K562 (cell line): ENCODE data around the gene CDH7. TPM values are rescaled to one million over a fixed set of nuclear protein-coding genes. Genes with fewer than 3 reads are reported as not detected.

ENCODE experiments used
- DNMT1 ChIP-seq: fragments of 450-650 bp; IDR thresholded peaks from 2 replicates; pipeline ENCODE4 v1.6.1; 2016; ENCODE audit warnings: antibody characterized with exemption, mild to moderate bottlenecking
- E4F1 ChIP-seq: fragments of 250-450 bp; sonication (Bioruptor Pico); IDR thresholded peaks from 2 replicates; pipeline ENCODE4 v1.5.0; 2021; ENCODE audit warnings: mild to moderate bottlenecking, borderline replicate concordance
- NEUROD1 ChIP-seq: fragments of 150-350 bp; IDR thresholded peaks from 2 replicates; pipeline ENCODE4 v1.6.1; 2014; ENCODE audit warnings: borderline replicate concordance, low read length, low read depth; ENCODE audit not compliant: partially characterized antibody
- NFXL1 ChIP-seq: fragments of 450-650 bp; formaldehyde crosslinking; IDR thresholded peaks from 2 replicates; pipeline ENCODE4 v1.4.0; 2021; ENCODE audit warnings: mild to moderate bottlenecking
- NR1H2 ChIP-seq: sonication (generic); formaldehyde crosslinking; IDR thresholded peaks from 2 replicates; pipeline ENCODE4 v1.4.0; 2020; ENCODE audit warnings: mild to moderate bottlenecking, missing genetic modification reagents
- SOX6 ChIP-seq: fragments of 450-650 bp; IDR thresholded peaks from 2 replicates; pipeline ENCODE4 v1.6.1; 2014; ENCODE audit warnings: mild to moderate bottlenecking
- TBP ChIP-seq: optimal IDR thresholded peaks from 2 replicates; pipeline ENCODE3; 2011; ENCODE audit warnings: low read depth, low read length, improper control_type of control experiment
- polyA plus RNA-seq, 8 experiments: library from polyadenylated mRNA; depleted of rRNA in 4 of 8; stranded (reverse) in 5 of 8; unstranded in 3 of 8; fragments of >200 nt; fragmentation: Nextera tagmentation in 2 of 8; fragmentation: Illumina TruSeq in 1 of 8; extraction: Ambion mirVana in 2 of 8; extraction: Trizol in 1 of 8; gene quantifications; 2 replicates each; pipeline versions ENCODE4 v1.2.1 to v1.2.3, GENCODE V29; 2011 to 2014; ENCODE audit warnings: inconsistent platforms in 1 of 8, missing spikeins in 1 of 8
- total RNA-seq, 7 experiments: library from RNA; depleted of rRNA in 6 of 7; stranded (reverse); fragments of >200 nt in 6 of 7; fragmentation: Illumina TruSeq in 2 of 7; extraction: Trizol in 2 of 7; gene quantifications; 2 replicates each; pipeline versions ENCODE4 v1.2.1 to v1.2.3, GENCODE V29; 2011 to 2021; ENCODE audit warnings: low replicate concordance in 1 of 7
- TF ChIP-seq, protein P1 (sequence below): fragments of 200-600 bp; sonication (generic); IDR thresholded peaks from one replicate; pipeline ENCODE4 v1.6.1; 2012; ENCODE audit warnings: mild to moderate bottlenecking, low read depth, low read length, inconsistent platforms
- TF ChIP-seq, protein P2 (sequence below): fragments of 450-650 bp; formaldehyde crosslinking; IDR thresholded peaks from 2 replicates; pipeline ENCODE4 v1.4.0; 2022; ENCODE audit warnings: missing genetic modification characterization

Gene CDH7
- total and polyA plus RNA-seq, 9 of the 15 experiments (the other 6 are each of a cell fraction or from before 2014, with no cell fraction given): 0.01 to 0.07 (median 0.05) TPM; not detected in 6

DNA sequence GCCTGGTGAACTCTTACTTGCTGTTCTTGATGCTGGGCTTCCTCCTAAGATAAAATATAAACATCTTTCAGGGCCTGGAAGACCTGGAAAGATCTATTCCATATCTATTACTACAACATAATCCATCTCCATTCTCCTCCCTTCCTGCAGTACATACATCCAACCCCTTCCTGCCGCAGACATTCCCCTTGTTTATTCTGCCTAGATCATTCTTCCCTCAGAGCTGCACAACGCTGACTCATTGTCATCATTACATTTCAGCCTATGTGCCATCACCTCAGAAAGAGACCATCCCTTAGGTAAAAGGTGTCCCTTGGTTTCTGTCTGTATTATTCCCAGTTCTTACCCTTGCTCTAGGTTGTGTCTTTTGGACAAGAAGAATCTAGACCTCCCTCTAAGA, 2.5 kb upstream of the CDH7 start (continued):
- TF ChIP-seq, protein P1, sequence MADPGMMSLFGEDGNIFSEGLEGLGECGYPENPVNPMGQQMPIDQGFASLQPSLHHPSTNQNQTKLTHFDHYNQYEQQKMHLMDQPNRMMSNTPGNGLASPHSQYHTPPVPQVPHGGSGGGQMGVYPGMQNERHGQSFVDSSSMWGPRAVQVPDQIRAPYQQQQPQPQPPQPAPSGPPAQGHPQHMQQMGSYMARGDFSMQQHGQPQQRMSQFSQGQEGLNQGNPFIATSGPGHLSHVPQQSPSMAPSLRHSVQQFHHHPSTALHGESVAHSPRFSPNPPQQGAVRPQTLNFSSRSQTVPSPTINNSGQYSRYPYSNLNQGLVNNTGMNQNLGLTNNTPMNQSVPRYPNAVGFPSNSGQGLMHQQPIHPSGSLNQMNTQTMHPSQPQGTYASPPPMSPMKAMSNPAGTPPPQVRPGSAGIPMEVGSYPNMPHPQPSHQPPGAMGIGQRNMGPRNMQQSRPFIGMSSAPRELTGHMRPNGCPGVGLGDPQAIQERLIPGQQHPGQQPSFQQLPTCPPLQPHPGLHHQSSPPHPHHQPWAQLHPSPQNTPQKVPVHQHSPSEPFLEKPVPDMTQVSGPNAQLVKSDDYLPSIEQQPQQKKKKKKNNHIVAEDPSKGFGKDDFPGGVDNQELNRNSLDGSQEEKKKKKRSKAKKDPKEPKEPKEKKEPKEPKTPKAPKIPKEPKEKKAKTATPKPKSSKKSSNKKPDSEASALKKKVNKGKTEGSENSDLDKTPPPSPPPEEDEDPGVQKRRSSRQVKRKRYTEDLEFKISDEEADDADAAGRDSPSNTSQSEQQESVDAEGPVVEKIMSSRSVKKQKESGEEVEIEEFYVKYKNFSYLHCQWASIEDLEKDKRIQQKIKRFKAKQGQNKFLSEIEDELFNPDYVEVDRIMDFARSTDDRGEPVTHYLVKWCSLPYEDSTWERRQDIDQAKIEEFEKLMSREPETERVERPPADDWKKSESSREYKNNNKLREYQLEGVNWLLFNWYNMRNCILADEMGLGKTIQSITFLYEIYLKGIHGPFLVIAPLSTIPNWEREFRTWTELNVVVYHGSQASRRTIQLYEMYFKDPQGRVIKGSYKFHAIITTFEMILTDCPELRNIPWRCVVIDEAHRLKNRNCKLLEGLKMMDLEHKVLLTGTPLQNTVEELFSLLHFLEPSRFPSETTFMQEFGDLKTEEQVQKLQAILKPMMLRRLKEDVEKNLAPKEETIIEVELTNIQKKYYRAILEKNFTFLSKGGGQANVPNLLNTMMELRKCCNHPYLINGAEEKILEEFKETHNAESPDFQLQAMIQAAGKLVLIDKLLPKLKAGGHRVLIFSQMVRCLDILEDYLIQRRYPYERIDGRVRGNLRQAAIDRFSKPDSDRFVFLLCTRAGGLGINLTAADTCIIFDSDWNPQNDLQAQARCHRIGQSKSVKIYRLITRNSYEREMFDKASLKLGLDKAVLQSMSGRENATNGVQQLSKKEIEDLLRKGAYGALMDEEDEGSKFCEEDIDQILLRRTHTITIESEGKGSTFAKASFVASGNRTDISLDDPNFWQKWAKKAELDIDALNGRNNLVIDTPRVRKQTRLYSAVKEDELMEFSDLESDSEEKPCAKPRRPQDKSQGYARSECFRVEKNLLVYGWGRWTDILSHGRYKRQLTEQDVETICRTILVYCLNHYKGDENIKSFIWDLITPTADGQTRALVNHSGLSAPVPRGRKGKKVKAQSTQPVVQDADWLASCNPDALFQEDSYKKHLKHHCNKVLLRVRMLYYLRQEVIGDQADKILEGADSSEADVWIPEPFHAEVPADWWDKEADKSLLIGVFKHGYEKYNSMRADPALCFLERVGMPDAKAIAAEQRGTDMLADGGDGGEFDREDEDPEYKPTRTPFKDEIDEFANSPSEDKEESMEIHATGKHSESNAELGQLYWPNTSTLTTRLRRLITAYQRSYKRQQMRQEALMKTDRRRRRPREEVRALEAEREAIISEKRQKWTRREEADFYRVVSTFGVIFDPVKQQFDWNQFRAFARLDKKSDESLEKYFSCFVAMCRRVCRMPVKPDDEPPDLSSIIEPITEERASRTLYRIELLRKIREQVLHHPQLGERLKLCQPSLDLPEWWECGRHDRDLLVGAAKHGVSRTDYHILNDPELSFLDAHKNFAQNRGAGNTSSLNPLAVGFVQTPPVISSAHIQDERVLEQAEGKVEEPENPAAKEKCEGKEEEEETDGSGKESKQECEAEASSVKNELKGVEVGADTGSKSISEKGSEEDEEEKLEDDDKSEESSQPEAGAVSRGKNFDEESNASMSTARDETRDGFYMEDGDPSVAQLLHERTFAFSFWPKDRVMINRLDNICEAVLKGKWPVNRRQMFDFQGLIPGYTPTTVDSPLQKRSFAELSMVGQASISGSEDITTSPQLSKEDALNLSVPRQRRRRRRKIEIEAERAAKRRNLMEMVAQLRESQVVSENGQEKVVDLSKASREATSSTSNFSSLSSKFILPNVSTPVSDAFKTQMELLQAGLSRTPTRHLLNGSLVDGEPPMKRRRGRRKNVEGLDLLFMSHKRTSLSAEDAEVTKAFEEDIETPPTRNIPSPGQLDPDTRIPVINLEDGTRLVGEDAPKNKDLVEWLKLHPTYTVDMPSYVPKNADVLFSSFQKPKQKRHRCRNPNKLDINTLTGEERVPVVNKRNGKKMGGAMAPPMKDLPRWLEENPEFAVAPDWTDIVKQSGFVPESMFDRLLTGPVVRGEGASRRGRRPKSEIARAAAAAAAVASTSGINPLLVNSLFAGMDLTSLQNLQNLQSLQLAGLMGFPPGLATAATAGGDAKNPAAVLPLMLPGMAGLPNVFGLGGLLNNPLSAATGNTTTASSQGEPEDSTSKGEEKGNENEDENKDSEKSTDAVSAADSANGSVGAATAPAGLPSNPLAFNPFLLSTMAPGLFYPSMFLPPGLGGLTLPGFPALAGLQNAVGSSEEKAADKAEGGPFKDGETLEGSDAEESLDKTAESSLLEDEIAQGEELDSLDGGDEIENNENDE: no peak
- no peak for TF ChIP-seq NEUROD1
- TF ChIP-seq NR1H2: no peak
- TF ChIP-seq NFXL1 (CRISPR knock-in tag): no peak
- TF ChIP-seq SOX6: no peak
- TF ChIP-seq E4F1 (CRISPR knock-in tag): no peak
- TF ChIP-seq, protein P2, sequence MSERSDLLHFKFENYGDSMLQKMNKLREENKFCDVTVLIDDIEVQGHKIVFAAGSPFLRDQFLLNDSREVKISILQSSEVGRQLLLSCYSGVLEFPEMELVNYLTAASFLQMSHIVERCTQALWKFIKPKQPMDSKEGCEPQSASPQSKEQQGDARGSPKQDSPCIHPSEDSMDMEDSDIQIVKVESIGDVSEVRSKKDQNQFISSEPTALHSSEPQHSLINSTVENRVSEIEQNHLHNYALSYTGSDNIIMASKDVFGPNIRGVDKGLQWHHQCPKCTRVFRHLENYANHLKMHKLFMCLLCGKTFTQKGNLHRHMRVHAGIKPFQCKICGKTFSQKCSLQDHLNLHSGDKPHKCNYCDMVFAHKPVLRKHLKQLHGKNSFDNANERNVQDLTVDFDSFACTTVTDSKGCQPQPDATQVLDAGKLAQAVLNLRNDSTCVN (CRISPR knock-in tag): no peak
- TF ChIP-seq DNMT1: no peak
- TF ChIP-seq TBP: no peak
